GM12878 (cell line): ENCODE data around the gene MRC2. TPM values are rescaled to one million over a fixed set of nuclear protein-coding genes. Genes with fewer than 3 reads are reported as not detected.

Experiments used
- ATAC-seq: fragments of 200-7000 bp; cut with Tn5 transposase; 3 replicates; pipeline ENCODE4 v1.9.1; 2020; ENCODE audit warnings: mild to moderate bottlenecking, moderate library complexity
- BruUV-seq: library from RNA; stranded (reverse); fragments of 400-500 nt; replicated peaks from 2 replicates; lab custom pipeline; 2021; lab: Mats Ljungman, UMichigan
- CTCF ChIA-PET: fragments of 300-600 bp; sonication (Branson Sonifier 250); formaldehyde crosslinking; extraction: SDS; loops from one replicate; lab custom pipeline; 2021; ENCODE audit warnings: inconsistent platforms; lab: Yijun Ruan, JAX
- POLR2A ChIA-PET: fragments of 350-600 bp; formaldehyde crosslinking; extraction: SDS; loops from one replicate; lab custom pipeline; 2021; ENCODE audit warnings: inconsistent platforms; lab: Charles Lee
- RAD21 ChIA-PET: fragments of 300-600 bp; sonication (Branson Sonifier 250); formaldehyde crosslinking; loops from one replicate; lab custom pipeline; 2023; ENCODE audit warnings: antibody characterized with exemption; ENCODE audit not compliant: unreplicated experiment; lab: Charles Lee
- SMC1A ChIA-PET: fragments of 300-600 bp; sonication (Branson Sonifier 250); formaldehyde crosslinking; loops from one replicate; lab custom pipeline; 2023; ENCODE audit not compliant: unreplicated experiment, uncharacterized antibody; lab: Charles Lee
- DNase-seq: peaks from one replicate; pipeline ENCODE4 v3.0.0-alpha.2; 2011; ENCODE audit warnings: low read depth, low spot score
- FAIRE-seq: peaks from 3 replicates; lab custom pipeline; 2011; peaks lifted over from hg19 to GRCh38; lab: Jason Lieb, UNC
- H2AFZ ChIP-seq: 2 replicates; pipeline ENCODE4 v1.6.0; 2011; ENCODE audit warnings: low read depth, low read length, control low read depth; ENCODE audit not compliant: control insufficient read depth
- H3K27ac ChIP-seq: 2 replicates; pipeline ENCODE4 v1.5.1; 2011; ENCODE audit warnings: control low read depth; ENCODE audit not compliant: control insufficient read depth, insufficient read depth
- H3K27me3 ChIP-seq, 2 experiments: replicated peaks in 1 of 2; 2 replicates each; pipeline versions ENCODE4 v1.6.0 to v1.6.1; 2011; ENCODE audit warnings: low read length in 1 of 2; ENCODE audit not compliant: control insufficient read depth in 2 of 2, insufficient read depth in 2 of 2
- H3K36me3 ChIP-seq, 2 experiments: 2 replicates each; pipeline ENCODE4 v1.5.1; 2011; ENCODE audit warnings: low read length in 1 of 2; ENCODE audit not compliant: control insufficient read depth in 2 of 2, insufficient read depth in 2 of 2
- H3K4me1 ChIP-seq: 2 replicates; pipeline ENCODE4 v1.6.1; 2011; ENCODE audit warnings: mild to moderate bottlenecking, low read length, moderate library complexity, mixed read lengths; ENCODE audit not compliant: control insufficient read depth, insufficient read depth
- H3K4me2 ChIP-seq: 2 replicates; pipeline ENCODE4 v1.6.0; 2011; ENCODE audit warnings: control low read depth; ENCODE audit not compliant: control insufficient read depth, insufficient read depth
- H3K4me3 ChIP-seq: fragments of 200-600 bp; sonication (generic); 2 replicates; pipeline ENCODE4 v1.5.1; 2016
- H3K79me2 ChIP-seq: 2 replicates; pipeline ENCODE4 v1.6.0; 2011; ENCODE audit warnings: low read length; ENCODE audit not compliant: control insufficient read depth, insufficient read depth
- H3K9ac ChIP-seq: 2 replicates; pipeline ENCODE4 v1.8.0; 2011; ENCODE audit warnings: low read length, control low read depth, mixed read lengths; ENCODE audit not compliant: control insufficient read depth, insufficient read depth
- H3K9me3 ChIP-seq: replicated peaks from 3 replicates; pipeline ENCODE4 v1.5.1; 2011; ENCODE audit warnings: mild to moderate bottlenecking, low read length; ENCODE audit not compliant: control insufficient read depth, insufficient read depth
- H4K20me1 ChIP-seq: 2 replicates; pipeline ENCODE4 v1.6.0; 2011; ENCODE audit not compliant: control insufficient read depth, insufficient read depth
- CHD1 ChIP-seq: IDR thresholded peaks from 2 replicates; pipeline ENCODE4 v1.6.1; 2012; ENCODE audit warnings: low read depth, low read length, improper control_type of control experiment
- CREM ChIP-seq: IDR thresholded peaks from 2 replicates; pipeline ENCODE4 v1.6.1; 2014; ENCODE audit warnings: antibody characterized with exemption, low read depth
- IRF3 ChIP-seq: fragments of 450-650 bp; IDR thresholded peaks from 2 replicates; pipeline ENCODE4 v1.6.1; 2014; ENCODE audit warnings: mild to moderate bottlenecking
- LARP7 ChIP-seq: fragments of 450-650 bp; IDR thresholded peaks from 2 replicates; pipeline ENCODE4 v1.6.1; 2017; ENCODE audit warnings: mild to moderate bottlenecking
- MTA3 ChIP-seq: IDR thresholded peaks from 2 replicates; pipeline ENCODE4 v1.6.1; 2012; ENCODE audit warnings: low read length, inconsistent platforms, borderline replicate concordance
- NBN ChIP-seq: fragments of 450-650 bp; IDR thresholded peaks from 2 replicates; pipeline ENCODE4 v1.6.1; 2016
- PAX5 ChIP-seq: IDR thresholded peaks from 2 replicates; pipeline ENCODE4 v1.6.1; 2011; ENCODE audit warnings: low read depth, low read length, borderline replicate concordance
- RFX5 ChIP-seq: IDR thresholded peaks from 2 replicates; pipeline ENCODE4 v1.6.1; 2011; ENCODE audit warnings: low read depth, low read length, improper control_type of control experiment
- SMC3 ChIP-seq: IDR thresholded peaks from 2 replicates; pipeline ENCODE4 v1.6.1; 2011; ENCODE audit warnings: low read length, improper control_type of control experiment, borderline replicate concordance
- TBL1XR1 ChIP-seq: IDR thresholded peaks from 2 replicates; pipeline ENCODE4 v1.6.1; 2012; ENCODE audit warnings: low read depth, low read length, improper control_type of control experiment
- TCF3 ChIP-seq: IDR thresholded peaks from 2 replicates; pipeline ENCODE4 v1.6.1; 2012; ENCODE audit warnings: low read depth, mild to moderate bottlenecking, low read length, borderline replicate concordance; ENCODE audit not compliant: insufficient read depth
- TCF7 ChIP-seq: IDR thresholded peaks from 2 replicates; pipeline ENCODE4 v1.6.1; 2014; ENCODE audit warnings: antibody characterized with exemption, borderline replicate concordance
- WRNIP1 ChIP-seq: IDR thresholded peaks from 2 replicates; pipeline ENCODE4 v1.6.1; 2011; ENCODE audit warnings: low read depth, low read length, improper control_type of control experiment, borderline replicate concordance
- ZBTB33 ChIP-seq: fragments of 450-650 bp; IDR thresholded peaks from 2 replicates; pipeline ENCODE4 v1.6.1; 2017; ENCODE audit warnings: mild to moderate bottlenecking
- ZBTB40 ChIP-seq: fragments of 450-650 bp; IDR thresholded peaks from 2 replicates; pipeline ENCODE4 v1.6.1; 2016; ENCODE audit warnings: mild to moderate bottlenecking, moderate library complexity, borderline replicate concordance
- WGBS: methylation state at CpG from one replicate; pipeline ENCODE4 v1.1.6; 2016; ENCODE audit warnings: low lambda C conversion rate; ENCODE audit not compliant: insufficient replicate concordance, insufficient coverage; ENCODE audit errors: missing lambda C conversion rate; 5-methylcytosine and 5-hydroxymethylcytosine counted together
- in situ Hi-C: fragments of 300-500 bp; cut with MboI; formaldehyde crosslinking; loops from 9 replicates; pipeline ENCODE4 v1.14.3; 2018; ENCODE audit warnings: mixed read lengths
- intact Hi-C: fragments of 100-400 bp; cut with micrococcal nuclease; formaldehyde crosslinking; loops from one replicate; pipeline ENCODE4 v1.14.2; 2022; ENCODE audit not compliant: unreplicated experiment
- polyA plus RNA-seq, 11 experiments: library from polyadenylated mRNA; depleted of rRNA in 4 of 11; unstranded in 6 of 11; stranded (reverse) in 5 of 11; fragments of >200 nt; fragmentation: Nextera tagmentation in 4 of 11; fragmentation: Illumina TruSeq in 1 of 11; extraction: Ambion mirVana in 4 of 11; extraction: Trizol in 1 of 11; gene quantifications; 1 replicate in 1 of 11; 2 replicates in 10 of 11; pipeline versions ENCODE4 v1.2.1 to v1.2.3, GENCODE V29; 2011 to 2016; ENCODE audit warnings: inconsistent platforms in 2 of 11, missing spikeins in 2 of 11, low read depth in 1 of 11
- total RNA-seq, 4 experiments: library from RNA; depleted of rRNA in 3 of 4; stranded (reverse); fragments of >200 nt in 3 of 4; fragmentation: Illumina TruSeq in 1 of 4; extraction: Trizol in 1 of 4; gene quantifications; 2 replicates each; pipeline versions ENCODE4 v1.2.1 to v1.2.3, GENCODE V29; 2013 to 2021

MRC2 gene
- total and polyA plus RNA-seq, 10 of the 15 experiments (the other 5 are each of a cell fraction or from before 2014, with no cell fraction given): 0.04 to 0.96 (median 0.30) TPM; not detected in 1

- no peak for ATAC-seq
These were observed 30.8 kb upstream of the MRC2 start for GRCh38 chr17:62596662-62597061.

More at GRCh38 chr17:62596662-62597061, 30.8 kb upstream of the MRC2 start:
- Histone ChIP-seq H3K4me2 (no peak overlapping the region), H3K79me2 (no peaks in the 10 kb centered on the region), H2AFZ (no peak overlapping the region), H3K27me3 (no peaks in the 10 kb centered on the region), H3K36me3 (peaks cover 7% of the 10 kb centered on the region in 2 experiments), H3K27ac (no peak overlapping the region), H4K20me1 (no peaks in the 10 kb centered on the region), H3K9me3 (no peaks in the 10 kb centered on the region; the same call in 1 of the 3 replicates), H3K4me1 (no peaks in the 10 kb centered on the region), H3K4me3 (no peak overlapping the region), H3K9ac (no peak overlapping the region)
- in situ Hi-C loops: no loop called here
- DNase-seq (no peak), FAIRE-seq (no peak)
- intact Hi-C loops: no loop called here
- ChIA-PET POLR2A (no interaction called here), RAD21 (no interaction called here), SMC1A (no interaction called here), CTCF (interaction anchor here (1.2 kb wide), 1 partner anchor 12 kb away, joined by 4 read pairs; no protein-coding TSS in a partner anchor)
- BruUV-seq: no TSS peak
- 98% methylated on average over 2 of the region's 2 CpGs for WGBS
- no peak for TF ChIP-seq TCF7
- no peak for TF ChIP-seq SMC3
- no peak for TF ChIP-seq NBN
- TF ChIP-seq RFX5: no peak
- no peak for TF ChIP-seq IRF3
- TF ChIP-seq TCF3: no peak
- TF ChIP-seq LARP7: no peak
- TF ChIP-seq WRNIP1: no peak
- no peak for TF ChIP-seq PAX5
- no peak for TF ChIP-seq CHD1
- no peak for TF ChIP-seq CREM
- TF ChIP-seq ZBTB40: no peak
- no peak for TF ChIP-seq TBL1XR1
- TF ChIP-seq ZBTB33: no peak
- TF ChIP-seq MTA3: no peak
